ENCODE measurements around the gene ACTN4.
"Not testable (repeated sequence)": the region's sequence is repeated elsewhere in the genome, so short reads cannot be mapped to it uniquely, and the experiment has no call there.

ACTN4 gene

GRCh38 chr19:38647368-38647965 is at the start of gene ACTN4:
Gene ACTN4, plus strand, starts transcription at chr19:38647649. Its CDS starts 97 bp downstream, at chr19:38647746.
- DNase-seq (ENCODE audit: low read depth in 2 of 2): peak; percentile 99 to 100

DNA sequence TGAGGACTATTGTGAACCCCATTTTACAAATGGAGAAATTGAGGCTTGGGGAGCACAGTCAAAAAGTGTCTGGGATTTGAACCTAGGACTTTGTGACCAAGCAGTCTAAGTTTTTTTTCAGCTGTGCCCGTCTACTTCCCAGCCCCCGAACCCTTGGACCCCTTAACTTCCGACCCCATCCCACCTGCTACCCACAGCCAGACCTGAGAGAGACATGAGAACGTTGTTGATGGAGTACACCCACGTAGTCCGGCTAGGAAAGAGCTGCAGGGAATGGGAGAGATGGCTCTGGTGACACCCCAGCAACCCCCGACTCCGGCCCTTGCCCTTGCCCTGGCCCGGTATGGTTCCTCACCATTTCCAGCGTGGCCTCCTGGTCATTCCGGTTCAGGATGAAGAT is 47.7 kb upstream of the ACTN4 start:
- DNase-seq (ENCODE audit: low read depth in 2 of 2): no peak

GRCh38 chr19:38602856-38603255 is 44.6 kb upstream of the ACTN4 start:
- not testable (repeated sequence) for DNase-seq (ENCODE audit: low read depth in 2 of 2)

- no peak for DNase-seq (ENCODE audit: low read depth in 2 of 2)
Observed at GRCh38 chr19:38606131-38606530, 41.3 kb upstream of the ACTN4 start.

DNA sequence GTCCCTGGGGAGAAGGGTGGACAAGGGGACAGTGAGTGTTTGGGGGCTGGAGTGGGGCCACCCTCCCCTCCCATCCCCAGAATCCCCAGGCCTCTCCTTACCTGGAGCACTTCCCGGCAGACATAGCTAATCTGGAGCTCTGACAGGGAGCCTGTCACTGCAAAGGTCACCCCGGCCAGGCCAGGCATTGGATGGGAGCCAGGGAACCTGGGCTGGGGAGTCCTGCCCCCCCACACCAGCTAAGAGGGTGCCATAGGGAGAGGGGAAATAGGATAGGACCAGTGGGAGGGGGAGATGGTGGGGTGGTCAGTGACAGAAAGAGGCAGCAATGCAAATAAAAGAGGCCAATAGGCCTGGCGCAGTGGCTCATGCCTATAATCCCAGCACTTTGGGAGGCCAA is 33.2 kb upstream of the ACTN4 start:
- no peak for DNase-seq (ENCODE audit: low read depth in 2 of 2)

DNA sequence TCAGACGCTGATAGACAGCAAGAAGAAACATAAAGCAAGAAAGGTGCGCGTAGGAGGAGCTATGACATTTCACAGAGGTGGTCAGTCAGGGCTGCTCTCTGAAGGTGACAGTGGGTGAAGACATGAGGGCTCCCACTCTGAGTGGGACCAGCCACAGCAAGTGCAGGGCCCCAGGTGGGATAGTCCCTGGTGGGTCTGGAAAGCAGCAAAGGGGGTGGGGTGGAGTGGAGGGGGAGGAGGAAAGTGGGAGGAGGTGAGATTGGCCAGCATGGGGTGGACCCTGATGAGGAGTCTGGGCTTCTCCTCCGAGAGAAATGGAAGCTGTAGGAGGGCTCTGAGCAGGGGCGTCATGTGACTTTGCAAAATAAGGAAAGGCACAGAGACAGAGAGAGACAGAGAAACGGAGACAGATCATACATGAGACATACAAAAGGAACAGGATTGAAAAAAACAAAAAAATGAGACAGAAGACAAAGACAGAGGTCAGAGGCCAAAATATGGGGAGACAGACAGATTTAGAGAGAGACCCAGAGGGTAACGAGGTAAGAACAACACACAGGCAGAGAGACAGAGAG is 32.4 kb upstream of the ACTN4 start:
- no peak for DNase-seq (ENCODE audit: low read depth in 2 of 2)

DNA sequence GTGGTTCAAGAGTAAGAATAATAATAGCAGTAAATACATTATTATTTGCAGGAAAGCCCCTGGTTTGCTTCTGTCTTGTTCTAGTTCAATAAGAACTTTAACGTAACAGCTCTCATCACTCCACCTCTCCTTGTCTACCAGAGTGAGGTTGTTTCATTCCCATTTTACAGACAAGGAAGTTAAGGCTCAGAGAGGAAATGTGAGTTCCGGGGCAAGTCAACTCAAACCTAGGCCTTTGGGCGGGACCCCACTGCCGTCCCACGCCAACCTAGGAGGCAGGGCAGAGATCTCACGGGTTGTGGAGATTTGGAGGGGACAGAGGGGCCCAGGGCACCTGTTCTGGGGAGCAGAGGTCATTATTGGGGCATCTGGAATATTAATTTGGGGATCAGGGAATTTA is 31.2 kb upstream of the ACTN4 start:
- DNase-seq (ENCODE audit: low read depth in 2 of 2): no peak

- no peak for DNase-seq (ENCODE audit: low read depth in 2 of 2)
Observed at GRCh38 chr19:38617283-38617763, 30.1 kb upstream of the ACTN4 start.

DNA sequence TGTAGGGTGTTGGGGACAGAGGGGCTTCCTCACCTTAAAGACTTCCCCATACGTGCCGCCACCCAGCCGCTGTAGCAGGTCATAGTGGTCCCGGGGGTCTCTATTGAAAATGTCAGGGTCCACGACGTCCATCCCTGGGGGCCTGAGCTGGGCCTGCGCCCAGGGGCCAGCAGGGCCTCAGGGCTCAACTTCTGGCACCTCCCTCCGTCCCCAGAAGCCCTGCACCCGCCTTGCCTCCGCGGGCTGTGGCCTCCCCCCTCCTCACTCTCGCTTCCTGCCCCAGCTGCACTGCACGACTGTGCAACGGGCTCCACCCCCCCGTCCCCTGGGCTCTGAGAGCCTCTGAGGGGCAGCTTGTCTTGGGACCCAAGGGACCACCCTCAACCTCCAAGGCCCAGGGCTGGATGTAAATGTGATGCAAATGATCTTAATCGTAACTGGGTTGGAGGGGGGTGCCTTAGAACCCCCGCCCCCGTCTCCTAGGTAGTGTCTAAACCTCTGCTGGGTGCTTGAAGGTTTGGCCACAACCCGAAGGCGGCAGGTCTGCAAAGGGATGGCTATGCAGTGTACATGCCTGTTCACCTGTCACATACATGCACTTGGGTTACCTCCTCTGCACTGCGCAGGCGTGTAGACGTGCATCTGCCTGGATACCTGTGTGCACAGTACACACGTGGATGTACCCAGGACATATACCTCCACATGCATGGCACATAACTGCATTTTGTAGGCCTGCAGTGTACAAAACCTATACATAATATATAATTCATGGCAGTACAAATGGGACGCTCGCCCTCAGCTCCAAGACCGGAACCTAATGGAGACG is 29.5 kb upstream of the ACTN4 start, which contains the start of gene MAP4K1:
Gene MAP4K1 (minus strand): TSS at position 190 of the 826 bp plus-strand sequence. CDS start 58 bp downstream, at position 132.
- DNase-seq (ENCODE audit: low read depth in 2 of 2): peak; percentile 36 to 44

- peak; percentile 93 to 95 for DNase-seq (ENCODE audit: low read depth in 2 of 2)
Observed at GRCh38 chr19:38618590-38619360, 28.7 kb upstream of the ACTN4 start, which contains the start of gene EIF3K. Gene EIF3K, plus strand, starts transcription at chr19:38619188. Its CDS starts 81 bp downstream, at chr19:38619269.

DNA sequence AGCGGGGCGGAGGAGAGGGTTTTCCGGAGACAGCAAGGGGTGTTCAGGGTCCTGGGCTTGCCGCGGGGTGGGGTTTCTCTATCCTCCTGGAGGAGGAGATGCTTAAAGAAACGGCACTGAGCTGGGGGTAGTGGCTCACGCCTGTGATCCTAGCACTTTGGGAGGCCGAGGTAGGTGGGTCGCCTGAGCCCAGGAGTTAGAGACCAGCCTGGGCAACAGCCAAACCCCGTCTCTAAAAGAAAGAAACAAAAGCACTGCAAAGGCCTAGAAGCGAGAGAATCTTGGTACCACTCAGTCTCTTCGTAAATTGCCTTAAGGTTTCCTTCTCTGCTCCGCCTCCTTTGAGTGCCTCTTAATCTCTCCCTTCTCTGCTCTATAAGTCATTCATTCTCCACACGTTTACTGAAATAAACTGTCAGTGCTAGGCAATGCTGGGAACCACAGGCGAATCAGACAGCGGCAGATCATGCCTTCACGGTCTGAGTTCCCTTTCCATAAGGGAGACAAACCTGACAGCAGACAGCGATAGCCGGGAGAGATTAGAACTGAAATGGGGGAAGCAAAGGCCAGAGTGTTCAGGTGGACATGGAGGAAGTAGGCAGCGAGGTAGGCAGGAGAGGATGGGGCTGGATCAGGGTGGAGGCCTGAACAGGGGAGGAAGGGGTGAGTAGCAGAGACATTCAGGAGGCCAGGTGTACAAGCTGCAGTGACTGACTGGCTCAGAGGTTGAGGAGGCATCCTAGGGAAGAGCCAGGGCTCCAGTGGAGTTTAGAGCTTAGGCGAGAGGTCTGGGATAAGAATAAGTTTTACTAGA is 27.9 kb upstream of the ACTN4 start:
- no peak for DNase-seq (ENCODE audit: low read depth in 2 of 2)

- DNase-seq (ENCODE audit: low read depth in 2 of 2): no peak
Observed at GRCh38 chr19:38624822-38625221, 22.6 kb upstream of the ACTN4 start.

DNA sequence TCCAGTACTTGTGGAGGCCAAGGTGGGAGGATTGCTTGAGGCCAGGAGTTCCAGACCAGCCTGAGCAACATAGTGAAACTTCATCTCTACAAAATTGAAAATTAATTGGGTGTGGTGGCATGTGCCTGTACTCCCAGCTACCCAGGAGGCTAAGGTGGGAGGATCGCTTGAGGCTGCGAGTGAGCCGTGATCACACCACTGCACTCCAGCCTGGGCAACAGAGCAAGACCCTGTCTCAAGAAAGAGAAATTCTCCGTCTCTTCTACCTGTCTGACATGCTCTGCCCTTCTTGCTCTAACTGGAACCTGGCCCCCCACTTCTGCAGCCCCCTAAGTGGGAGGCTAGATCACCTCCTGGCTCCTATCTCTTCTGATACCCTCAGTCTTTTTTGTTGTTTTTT is 21.0 kb upstream of the ACTN4 start:
- no peak for DNase-seq (ENCODE audit: low read depth in 2 of 2)

DNA sequence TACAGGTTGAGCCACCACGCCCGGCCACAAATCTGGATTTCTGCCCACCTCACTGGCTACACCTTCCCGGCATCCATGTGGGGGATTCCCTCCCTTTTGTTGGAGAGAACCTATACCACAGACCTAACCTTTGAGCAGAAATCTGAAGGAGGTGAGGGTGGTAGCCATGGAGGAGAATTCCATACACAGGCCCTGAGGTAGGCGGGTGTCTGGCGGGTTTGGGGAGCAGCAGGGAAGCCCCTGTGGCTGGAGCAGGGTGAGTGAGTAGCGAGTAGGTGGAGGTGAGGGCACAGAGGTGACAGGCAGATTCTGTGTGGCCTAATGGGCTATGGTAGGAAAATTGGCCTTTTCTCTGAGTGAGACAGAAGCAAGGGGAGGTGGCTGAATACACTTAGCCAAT is 17.9 kb upstream of the ACTN4 start:
- no peak for DNase-seq (ENCODE audit: low read depth in 2 of 2)

DNA sequence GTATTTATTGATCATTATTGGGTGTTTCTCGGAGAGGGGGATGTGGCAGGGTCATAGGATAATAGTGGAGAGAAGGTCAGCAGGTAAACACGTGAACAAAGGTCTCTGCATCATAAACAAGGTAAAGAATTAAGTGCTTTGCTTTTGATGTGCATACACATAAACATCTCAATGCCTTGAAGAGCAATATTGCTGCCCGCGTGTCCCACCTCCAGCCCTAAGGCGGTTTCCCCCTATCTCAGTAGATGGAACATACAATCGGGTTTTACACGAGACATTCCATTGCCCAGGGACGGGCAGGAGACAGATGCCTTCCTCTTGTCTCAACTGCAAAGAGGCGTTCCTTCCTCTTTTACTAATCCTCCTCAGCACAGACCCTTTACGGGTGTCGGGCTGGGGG is 16.1 kb upstream of the ACTN4 start:
- DNase-seq (ENCODE audit: low read depth in 2 of 2): not testable (repeated sequence)

DNA sequence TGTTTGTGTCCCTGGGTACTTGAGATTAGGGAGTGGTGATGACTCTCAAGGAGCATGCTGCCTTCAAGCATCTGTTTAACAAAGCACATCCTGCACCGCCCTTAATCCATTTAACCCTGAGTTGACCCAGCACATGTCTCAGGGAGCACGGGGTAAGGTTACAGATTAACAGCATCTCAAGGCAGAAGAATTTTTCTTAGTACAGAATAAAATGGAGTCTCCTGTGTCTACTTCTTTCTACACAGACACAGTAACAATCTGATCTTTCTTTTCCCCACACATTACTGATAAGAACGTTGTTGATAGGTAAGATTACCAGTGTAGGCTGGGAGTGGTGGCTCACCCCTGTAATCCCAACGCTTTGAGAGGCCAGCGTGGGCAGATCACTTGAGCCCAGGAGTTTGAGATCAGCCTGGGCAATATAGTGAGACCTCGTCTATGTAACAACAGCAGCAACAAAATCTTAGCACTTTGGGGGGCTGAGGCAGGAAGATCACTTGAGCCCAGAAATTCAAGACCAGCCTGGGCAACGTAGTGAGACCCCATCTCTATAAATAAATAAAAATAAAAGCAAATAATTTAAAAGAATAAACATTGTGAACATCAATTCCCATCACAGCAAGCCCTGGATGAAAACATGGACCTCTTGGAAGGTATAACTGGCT is 15.5 kb upstream of the ACTN4 start:
- DNase-seq (ENCODE audit: low read depth in 2 of 2): not testable (repeated sequence)

- DNase-seq (ENCODE audit: low read depth in 2 of 2): no peak
Observed at GRCh38 chr19:38632476-38633213, 14.8 kb upstream of the ACTN4 start.

- no peak for DNase-seq (ENCODE audit: low read depth in 2 of 2)
Observed at GRCh38 chr19:38634757-38635482, 12.5 kb upstream of the ACTN4 start.
